ENCODE measurements around the gene EFEMP2.
A peak's percentile ranks its signal among the peaks of the same experiment; 100 is the strongest.

EFEMP2 gene

DNA sequence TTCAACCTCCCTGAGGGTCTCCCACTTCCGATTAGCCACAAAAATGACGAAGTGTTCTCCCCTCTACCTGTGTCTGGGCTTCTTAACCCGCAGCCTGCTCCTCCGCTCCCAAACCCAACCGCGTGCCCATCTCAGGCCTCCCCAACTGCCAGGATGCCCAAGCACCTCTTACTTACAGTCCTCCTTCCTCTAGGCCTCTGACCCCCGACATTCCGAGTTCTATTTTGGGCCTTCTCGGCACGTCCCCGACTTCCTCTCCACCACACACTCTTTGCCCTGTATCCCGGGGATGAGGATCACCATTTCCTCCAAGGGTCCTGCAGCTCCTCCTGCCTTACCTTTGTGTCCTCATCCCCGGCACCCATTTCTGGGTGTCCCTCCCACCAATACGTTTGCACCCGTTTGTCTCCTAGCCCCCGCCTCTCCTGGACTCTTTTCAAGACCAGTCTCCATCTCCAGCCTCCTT, 12.8 kb downstream of the EFEMP2 start:
- no peak for DNase-seq
- Histone ChIP-seq H3K27ac (peak overlapping the region; percentile 93), H3K36me3 (replicated peaks) (peaks cover 53% of the 10 kb centered on the region), H3K27me3 (replicated peaks) (no peaks in the 10 kb centered on the region), H3K4me3 (ENCODE audit: low read depth, low read length) (peak overlapping the region; percentile 89)
- TF ChIP-seq, protein P1, sequence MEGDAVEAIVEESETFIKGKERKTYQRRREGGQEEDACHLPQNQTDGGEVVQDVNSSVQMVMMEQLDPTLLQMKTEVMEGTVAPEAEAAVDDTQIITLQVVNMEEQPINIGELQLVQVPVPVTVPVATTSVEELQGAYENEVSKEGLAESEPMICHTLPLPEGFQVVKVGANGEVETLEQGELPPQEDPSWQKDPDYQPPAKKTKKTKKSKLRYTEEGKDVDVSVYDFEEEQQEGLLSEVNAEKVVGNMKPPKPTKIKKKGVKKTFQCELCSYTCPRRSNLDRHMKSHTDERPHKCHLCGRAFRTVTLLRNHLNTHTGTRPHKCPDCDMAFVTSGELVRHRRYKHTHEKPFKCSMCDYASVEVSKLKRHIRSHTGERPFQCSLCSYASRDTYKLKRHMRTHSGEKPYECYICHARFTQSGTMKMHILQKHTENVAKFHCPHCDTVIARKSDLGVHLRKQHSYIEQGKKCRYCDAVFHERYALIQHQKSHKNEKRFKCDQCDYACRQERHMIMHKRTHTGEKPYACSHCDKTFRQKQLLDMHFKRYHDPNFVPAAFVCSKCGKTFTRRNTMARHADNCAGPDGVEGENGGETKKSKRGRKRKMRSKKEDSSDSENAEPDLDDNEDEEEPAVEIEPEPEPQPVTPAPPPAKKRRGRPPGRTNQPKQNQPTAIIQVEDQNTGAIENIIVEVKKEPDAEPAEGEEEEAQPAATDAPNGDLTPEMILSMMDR (IDR thresholded peaks at IDR 0.05; ENCODE audit: low read depth, low read length, missing control alignments): no peak
- in situ Hi-C loops (cut with HindIII; ENCODE audit: low pct_ligation_motif_present, low sequenced_read_pairs): no loop called here

- H3K27ac ChIP-seq: peak overlapping the region; percentile 93
- TF ChIP-seq, protein P1 (IDR thresholded peaks at IDR 0.05; ENCODE audit: low read depth, low read length, missing control alignments): peak; percentile 13
- no peaks in the 10 kb centered on the region for H3K27me3 ChIP-seq (replicated peaks)
- in situ Hi-C loops (cut with HindIII; ENCODE audit: low pct_ligation_motif_present, low sequenced_read_pairs): no loop called here
- H3K36me3 ChIP-seq (replicated peaks): peaks cover 52% of the 10 kb centered on the region
- peak overlapping the region; percentile 89 for H3K4me3 ChIP-seq (ENCODE audit: low read depth, low read length)
- DNase-seq: peak; percentile 98
Observed at GRCh38 chr11:65859095-65859811, 13.3 kb downstream of the EFEMP2 start.

DNA sequence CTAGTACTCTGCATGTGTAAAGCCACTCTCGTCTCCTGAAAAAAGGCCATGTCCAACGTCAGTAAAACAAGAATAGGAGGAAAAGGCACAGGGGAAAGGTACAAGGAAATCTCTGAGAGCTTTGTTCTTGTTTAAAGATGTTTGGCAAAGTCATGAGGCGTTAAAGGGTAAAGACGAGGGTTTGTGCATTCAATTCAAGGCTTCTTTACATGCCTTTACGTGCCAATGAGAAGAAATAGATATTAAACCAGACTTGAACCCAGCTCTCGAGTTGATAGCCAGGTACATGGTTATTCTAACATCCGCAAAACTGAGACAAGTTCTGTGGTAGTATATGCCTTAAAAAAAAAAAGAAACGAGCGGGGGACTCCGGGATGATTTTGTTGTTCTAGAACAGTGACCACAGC, 13.9 kb downstream of the EFEMP2 start:
- H3K27ac ChIP-seq: peak overlapping the region; percentile 93
- in situ Hi-C loops (cut with HindIII; ENCODE audit: low pct_ligation_motif_present, low sequenced_read_pairs): no loop called here
- no peaks in the 10 kb centered on the region for H3K27me3 ChIP-seq (replicated peaks)
- peak overlapping the region; percentile 61 for H3K4me3 ChIP-seq (ENCODE audit: low read depth, low read length)
- DNase-seq: no peak
- peaks cover 52% of the 10 kb centered on the region for H3K36me3 ChIP-seq (replicated peaks)
- TF ChIP-seq, protein P1 (IDR thresholded peaks at IDR 0.05; ENCODE audit: low read depth, low read length, missing control alignments): no peak

- in situ Hi-C loops (cut with HindIII; ENCODE audit: low pct_ligation_motif_present, low sequenced_read_pairs): no loop called here
- Histone ChIP-seq H3K4me3 (ENCODE audit: low read depth, low read length) (peak within 1 kb of the TSS; percentile 95), H3K27me3 (replicated peaks) (no peaks in the 10 kb centered on the region), H3K27ac (peak within 1 kb of the TSS; percentile 93), H3K36me3 (replicated peaks) (peaks cover 52% of the 10 kb centered on the region)
- TF ChIP-seq, protein P1 (IDR thresholded peaks at IDR 0.05; ENCODE audit: low read depth, low read length, missing control alignments): no peak
- DNase-seq: peak; percentile 98
Observed at GRCh38 chr11:65857853-65858680, 14.5 kb downstream of the EFEMP2 start, which contains the start of gene CFL1. Gene CFL1, minus strand, starts transcription at chr11:65858180. Its CDS starts 81 bp downstream, at chr11:65858099.

- peaks cover 53% of the 10 kb centered on the region for H3K36me3 ChIP-seq (replicated peaks)
- TF ChIP-seq, protein P1 (IDR thresholded peaks at IDR 0.05; ENCODE audit: low read depth, low read length, missing control alignments): no peak
- peak overlapping the region; percentile 95 for H3K4me3 ChIP-seq (ENCODE audit: low read depth, low read length)
- peak overlapping the region; percentile 93 for H3K27ac ChIP-seq
- in situ Hi-C loops (cut with HindIII; ENCODE audit: low pct_ligation_motif_present, low sequenced_read_pairs): no loop called here
- no peaks in the 10 kb centered on the region for H3K27me3 ChIP-seq (replicated peaks)
- DNase-seq: no peak
Observed at GRCh38 chr11:65857500-65857852, 15.1 kb downstream of the EFEMP2 start.
